ENCODE measurements around the gene VPS54.
"Not testable (repeated sequence)": the region's sequence is repeated elsewhere in the genome, so short reads cannot be mapped to it uniquely, and the experiment has no call there.

DNA sequence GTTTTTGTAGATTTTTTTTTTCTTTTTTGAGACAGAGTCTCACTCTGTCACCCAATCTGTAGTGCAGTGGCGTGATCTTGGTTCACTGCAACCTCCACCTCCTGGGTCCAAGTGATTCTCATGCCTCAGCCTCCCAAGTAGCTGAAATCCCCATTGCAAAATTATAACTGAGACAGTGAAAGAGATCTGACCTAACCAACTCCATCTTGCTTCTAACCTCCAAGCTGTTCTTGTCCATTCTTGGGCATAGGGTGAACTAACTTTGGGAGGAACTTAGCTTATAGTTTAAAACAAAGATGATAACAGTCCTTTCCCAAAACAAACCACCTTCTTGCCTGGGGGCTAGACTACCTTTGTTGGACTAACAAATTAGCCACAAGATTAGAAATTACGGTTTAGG is 44.2 kb downstream of the VPS54 start:
- TF ChIP-seq POLR2A, POLR2AphosphoS5, POU2F2, TAF1, SPI1 (IDR thresholded peaks at IDR 0.05; ENCODE audit: low read depth, low read length): not testable (repeated sequence)
